GM19372 (cell line): ENCODE data around the gene AKAP8.
A peak's percentile ranks its signal among the peaks of the same experiment; 100 is the strongest.
"Not testable (repeated sequence)": the region's sequence is repeated elsewhere in the genome, so short reads cannot be mapped to it uniquely, and the experiment has no call there.

Experiments used
- ATAC-seq: cut with Tn5 transposase; IDR thresholded peaks from one replicate; pipeline ENCODE4 v1.9.1; 2021; ENCODE audit warnings: mild to moderate bottlenecking, low read depth, moderate library complexity; ENCODE audit not compliant: unreplicated experiment

The AKAP8 gene

DNA sequence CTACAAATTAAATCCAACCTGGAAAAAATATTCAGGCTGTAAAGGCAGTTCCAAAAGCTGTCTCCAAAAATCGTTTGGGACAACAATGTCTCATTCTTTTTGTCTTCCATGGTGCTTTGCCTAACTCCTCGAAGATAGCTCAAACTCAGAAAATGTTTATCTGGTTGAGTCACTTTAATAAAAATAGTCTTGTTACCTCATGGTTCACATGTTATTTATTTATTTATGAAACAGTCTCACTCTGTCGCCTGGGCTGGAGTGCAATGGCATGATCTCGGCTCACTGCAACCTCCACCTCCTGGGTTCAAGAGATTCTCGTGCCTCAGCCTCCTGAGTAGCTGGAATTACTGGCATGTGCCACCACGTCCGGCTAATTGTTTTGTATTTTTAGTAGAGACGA lies 42.4 kb downstream of the AKAP8 start:
- no peak for ATAC-seq

DNA sequence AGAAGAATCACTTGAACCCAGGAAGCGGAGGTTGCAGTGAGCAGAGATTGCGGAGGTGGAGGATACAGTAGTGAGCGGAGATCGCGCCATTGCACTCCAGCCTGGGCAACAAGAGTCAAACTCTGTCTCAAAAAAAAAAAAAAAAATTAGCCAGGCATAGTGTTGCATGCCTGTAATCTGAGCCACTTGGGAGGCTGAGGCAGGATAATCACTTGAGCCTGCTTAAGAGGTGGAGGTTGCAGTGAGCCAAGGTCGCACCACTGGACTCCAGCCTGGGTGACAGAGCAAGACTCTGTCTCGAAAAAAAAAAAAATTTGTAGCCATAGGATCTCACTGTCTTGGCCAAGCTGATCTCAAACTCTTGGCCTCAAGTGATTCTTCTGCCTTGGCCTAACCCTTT lies 43.6 kb downstream of the AKAP8 start:
- not testable (repeated sequence) for ATAC-seq

DNA sequence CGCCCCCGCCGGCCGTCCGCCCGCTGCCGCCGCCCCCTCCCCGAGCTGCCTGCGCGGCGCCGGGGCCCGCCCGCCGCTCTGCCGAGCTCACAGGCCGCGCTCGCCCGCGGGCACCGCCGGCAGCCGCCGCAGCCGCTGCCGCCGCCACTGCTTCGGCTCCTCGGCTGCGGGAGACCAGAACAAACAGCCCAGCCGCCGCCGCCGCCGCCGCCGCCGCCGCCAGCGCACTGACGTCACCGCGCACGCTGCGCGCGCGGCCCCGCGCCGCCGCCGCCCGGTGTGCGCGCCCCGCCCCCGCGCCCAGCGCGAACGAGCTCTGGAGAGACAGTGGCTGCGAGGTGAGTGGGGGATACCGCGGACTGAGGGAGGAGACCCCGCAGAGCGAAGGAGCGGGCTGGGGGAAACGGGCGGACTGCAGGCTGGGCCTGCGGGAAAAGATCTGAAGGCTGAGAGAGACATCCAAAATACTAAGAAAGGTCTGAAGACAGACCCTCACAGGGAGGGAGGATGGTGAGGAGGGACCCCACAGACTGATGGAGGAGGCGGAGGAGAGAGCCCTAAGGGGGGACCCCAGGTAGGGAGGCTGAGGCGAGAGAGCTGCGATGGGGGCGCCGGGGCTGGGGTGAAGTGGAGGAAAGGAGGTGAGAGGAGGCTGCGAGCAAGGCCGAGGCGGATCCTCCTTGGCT lies 47.1 kb downstream of the AKAP8 start, which contains the start of gene BRD4:
BRD4 (minus strand) TSS at position 229 of the 686 bp plus-strand sequence. CDS start 59,440 bp downstream, outside the sequence.
- ATAC-seq: peak; percentile 50

- ATAC-seq: peak; percentile 34
Observed at GRCh38 chr19:15331419-15332310, 47.9 kb downstream of the AKAP8 start.

DNA sequence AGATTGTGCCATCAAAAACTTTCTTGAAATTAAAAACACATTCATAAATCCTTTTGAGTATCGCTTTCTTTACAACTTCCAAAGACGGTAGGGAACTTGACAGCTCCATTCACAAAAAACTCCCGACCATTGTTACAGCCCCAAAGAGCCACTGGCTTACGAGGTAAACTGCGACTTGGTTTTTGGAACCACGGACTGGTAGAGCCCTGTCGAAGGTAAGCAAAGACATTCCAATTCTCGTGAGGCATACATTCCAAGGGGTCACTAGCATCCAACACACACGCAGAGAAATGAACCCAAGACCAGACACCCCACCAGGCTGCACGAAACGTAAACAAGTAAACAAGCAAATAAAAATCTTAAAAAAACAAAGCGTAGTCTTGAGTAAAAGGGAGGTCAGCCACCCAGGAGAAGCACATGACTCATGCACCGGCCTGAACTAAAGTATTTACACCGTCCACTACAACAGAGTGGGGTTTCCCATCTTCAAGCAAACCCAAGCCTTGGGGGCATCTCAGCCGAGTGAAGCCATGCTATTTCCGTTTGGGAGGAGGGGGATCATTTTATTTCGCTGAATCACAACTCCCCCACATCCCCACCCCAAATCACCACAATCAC lies 48.7 kb downstream of the AKAP8 start:
- no peak for ATAC-seq

- no peak for ATAC-seq
Observed at GRCh38 chr19:15328312-15328711, 51.3 kb downstream of the AKAP8 start.

DNA sequence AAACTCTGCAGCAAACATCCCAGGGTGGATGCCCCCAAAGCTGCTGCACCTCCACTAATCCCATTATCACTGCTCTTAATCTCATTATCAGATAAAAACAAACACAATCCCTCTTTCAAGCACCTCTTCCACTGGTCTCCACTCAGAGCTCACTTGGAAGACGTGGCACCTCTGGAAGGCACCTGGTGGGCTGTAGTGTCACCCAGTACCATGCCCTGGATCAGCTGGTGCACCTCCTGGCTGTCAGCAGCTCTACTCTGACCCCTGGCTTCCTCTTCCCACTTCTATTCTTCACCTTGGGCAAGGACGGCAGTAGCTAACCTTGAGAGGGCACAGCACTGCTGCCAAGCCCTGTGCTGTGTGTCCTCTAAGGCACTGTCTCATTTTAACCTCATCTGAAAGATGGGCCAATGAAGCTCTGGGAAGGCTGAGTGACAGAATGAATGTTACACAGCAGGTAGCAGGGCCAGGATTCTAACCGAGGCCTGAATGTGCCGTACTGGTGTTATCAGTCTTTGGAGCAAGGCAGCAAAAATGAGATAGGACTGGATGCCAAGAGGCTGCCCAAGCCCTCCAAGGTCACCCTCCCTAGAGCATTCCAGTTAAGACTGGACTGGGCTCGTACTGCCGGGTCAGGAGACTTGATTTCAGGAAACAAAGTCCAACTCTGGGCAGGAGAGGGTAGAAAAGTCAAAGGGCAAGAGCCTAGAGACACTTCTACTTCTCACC lies 54.6 kb downstream of the AKAP8 start:
- no peak for ATAC-seq

GRCh38 chr19:15323496-15324235 lies 55.9 kb downstream of the AKAP8 start:
- no peak for ATAC-seq

DNA sequence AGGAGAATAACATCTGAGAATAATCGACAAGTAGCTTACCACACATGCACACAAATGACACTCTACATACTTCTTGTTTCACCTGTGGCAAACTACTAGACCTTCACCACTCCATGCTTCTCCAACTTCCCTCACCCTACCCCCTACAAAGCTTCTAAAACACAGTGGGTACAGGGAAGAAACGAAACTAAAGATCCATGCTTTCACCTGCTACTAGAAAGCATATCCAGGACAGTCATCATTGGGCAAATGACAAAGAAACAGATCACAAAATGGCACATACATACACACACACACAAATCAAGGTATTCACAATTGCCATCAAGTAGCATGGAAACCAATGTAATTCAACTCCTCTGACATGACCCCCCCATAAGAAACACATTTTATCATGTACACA lies 57.8 kb downstream of the AKAP8 start:
- ATAC-seq: no peak

- no peak for ATAC-seq
Observed at GRCh38 chr19:15320116-15320515, 59.5 kb downstream of the AKAP8 start.

GRCh38 chr19:15318241-15318691 lies 61.3 kb downstream of the AKAP8 start:
- ATAC-seq: no peak

- no peak for ATAC-seq
Observed at GRCh38 chr19:15317392-15318071, 62.1 kb downstream of the AKAP8 start.

DNA sequence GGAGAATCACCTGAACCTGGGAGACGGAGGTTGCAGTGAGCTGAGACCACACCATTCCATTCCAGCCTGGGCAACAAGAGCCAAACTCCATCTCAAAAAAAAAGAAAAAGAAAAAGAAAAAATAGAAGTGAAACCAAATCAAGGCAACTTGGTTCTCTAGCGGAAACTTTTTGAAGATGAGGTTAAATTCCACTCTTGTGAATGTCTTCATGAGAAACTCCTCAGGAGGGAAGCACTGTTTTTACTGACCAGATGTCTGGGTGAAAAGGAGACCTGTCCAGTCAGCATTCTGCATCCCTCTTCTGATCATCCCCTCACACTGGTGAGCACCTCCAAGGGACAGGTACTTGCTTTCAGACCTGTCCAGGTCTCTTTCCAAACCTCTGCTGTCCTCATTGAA lies 63.1 kb downstream of the AKAP8 start:
- ATAC-seq: no peak

DNA sequence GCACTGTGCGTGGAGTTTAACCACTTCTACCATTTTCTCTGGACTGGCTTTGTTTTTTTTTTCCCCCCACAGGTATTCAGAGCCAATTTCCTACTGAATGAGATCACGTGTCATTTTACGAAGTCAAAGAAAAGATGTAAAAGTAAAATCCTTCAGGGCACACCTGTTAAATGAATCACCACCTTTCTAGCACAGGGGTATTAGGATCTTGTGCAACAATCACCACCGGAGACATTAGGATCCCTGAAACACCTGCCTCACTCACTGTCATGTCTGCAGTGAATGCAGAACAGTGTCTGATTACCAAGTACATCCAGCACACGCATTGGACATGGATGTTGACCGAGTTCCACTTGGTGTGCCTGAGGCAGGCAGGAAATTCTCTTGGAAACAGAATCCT lies 64.5 kb downstream of the AKAP8 start:
- no peak for ATAC-seq

- no peak for ATAC-seq
Observed at GRCh38 chr19:15313649-15314279, 65.8 kb downstream of the AKAP8 start.

DNA sequence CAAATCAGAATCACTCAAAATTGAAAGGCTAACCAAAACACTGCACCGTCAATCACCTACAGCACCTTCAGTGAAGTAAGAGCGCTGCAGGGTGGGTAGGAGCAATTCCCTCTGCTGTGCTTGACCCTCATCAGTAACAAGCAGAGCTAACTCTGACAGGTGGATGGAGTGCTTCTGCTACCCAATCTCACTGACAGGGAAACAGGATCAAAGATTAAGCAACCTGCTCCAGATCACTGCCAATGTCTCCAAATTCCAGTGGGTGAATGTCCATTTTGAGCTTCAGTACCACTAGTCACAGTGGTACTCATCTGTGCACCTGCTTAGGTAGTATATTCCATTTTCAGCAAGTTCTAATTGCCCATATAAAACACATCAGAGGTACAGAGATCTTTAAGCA lies 72.4 kb downstream of the AKAP8 start:
- no peak for ATAC-seq

DNA sequence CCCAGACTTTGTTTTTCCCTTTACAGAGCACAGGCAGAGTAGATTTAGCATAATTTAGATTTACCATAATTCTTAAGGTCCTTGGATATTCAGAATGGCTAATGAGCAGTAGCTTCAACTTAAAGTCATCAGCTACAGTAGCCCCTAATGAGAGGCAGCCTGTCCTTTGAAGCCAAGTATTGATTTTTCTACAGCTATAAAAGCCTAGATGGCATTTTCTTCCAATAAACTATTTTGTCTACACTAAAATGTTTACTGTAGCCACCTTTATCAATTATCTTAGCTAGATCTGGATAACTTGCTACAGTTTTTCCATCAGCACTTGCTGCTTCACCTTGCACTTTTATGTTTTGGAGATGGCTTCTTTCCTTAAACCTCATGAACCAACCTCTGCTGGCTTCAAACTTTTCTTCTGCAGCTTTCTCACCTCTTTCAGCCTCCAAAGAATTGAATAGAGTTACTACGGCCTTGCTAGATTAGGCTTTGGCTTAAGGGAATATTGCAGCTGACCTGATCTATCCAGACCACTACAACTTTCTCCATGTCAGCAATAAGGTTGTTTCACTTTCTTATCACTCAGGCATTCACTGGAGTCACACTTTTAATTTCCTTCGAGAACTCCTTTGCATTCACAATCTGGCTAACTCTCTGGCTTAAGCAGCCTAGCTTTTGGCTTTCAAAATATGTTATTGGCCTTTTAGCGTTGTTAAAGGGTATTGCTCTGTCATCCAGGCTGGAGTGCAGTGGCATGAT lies 73.8 kb downstream of the AKAP8 start:
- no peak for ATAC-seq

DNA sequence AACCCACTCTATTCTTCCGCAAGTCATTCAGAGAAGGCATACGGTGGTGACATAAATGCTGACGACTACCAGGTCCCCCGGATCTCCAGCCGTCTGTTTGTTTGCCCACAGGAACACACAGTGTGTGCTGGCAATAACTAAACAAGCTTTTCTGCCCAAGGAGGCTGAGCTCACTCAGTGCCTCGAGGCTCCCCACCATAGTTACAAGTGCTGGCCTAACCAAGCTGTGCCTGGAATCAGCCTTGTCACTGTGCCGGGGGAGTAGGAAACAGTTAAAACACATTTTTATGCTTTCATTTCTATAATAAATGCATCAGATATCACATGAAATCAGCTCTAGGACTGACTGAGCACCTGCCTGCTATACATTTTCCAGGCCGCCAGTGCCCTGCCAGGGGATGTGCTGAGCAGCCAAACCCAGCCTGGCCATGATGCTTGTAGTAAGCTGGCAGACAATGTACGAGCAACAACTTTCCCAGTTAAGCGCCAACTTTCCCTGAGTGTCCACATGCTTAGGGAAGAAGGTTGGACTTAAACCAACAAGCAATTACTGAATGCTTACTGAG lies 75.4 kb downstream of the AKAP8 start:
- ATAC-seq: no peak
